ENCODE data around the gene WLS. TPM values are rescaled to one million over a fixed set of nuclear protein-coding genes. Genes with fewer than 3 reads are reported as not detected.

WLS gene
- total and polyA plus RNA-seq, 10 of the 15 experiments (the other 5 are each of a cell fraction or from before 2014, with no cell fraction given): 0.04 to 0.36 TPM; not detected in 8

DNA sequence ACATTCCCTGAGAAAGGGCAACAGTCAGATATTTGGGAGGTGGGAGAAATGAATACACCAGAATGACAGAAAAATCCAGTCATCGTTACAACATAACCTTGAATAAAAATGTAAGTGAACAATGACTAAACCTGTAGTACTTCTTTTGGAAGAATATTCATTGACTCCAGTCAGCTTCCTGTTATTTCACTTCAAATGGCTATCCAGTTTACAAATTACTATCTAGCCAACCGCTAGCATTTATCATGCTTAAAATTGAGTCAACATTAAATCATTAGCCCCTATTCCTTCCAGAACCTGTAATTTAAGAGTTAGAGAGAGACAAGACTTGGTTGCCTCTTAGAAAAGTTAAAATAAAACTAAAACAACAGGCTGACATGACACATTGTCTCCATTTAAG, 33.6 kb downstream of the WLS start:
- WGBS (ENCODE audit: insufficient coverage, insufficient replicate concordance, low lambda C conversion rate, missing lambda C conversion rate): 25% methylated on average over 2 of the region's 2 CpGs
- H3K4me1 ChIP-seq (ENCODE audit: control insufficient read depth, insufficient read depth, low read length): no peaks in the 10 kb centered on the region
- no peak overlapping the region for H3K4me2 ChIP-seq (ENCODE audit: control insufficient read depth, insufficient read depth)
- ATAC-seq (no peak), FAIRE-seq (no peak), DNase-seq (ENCODE audit: low read depth, low spot score) (no peak)
- H3K27me3 ChIP-seq (replicated peaks in 1 of 2; ENCODE audit: control insufficient read depth in 2 of 2, insufficient read depth in 2 of 2, low read length in 1 of 2): no peaks in the 10 kb centered on the region; a peak in 1 of 4 replicates
- no peak overlapping the region for H3K27ac ChIP-seq (ENCODE audit: control insufficient read depth, insufficient read depth)
- ChIA-PET SMC1A (ENCODE audit: uncharacterized antibody, unreplicated experiment) (interaction anchor here (1.7 kb wide), 1 partner anchor 78 kb away, joined by 6 read pairs; no protein-coding TSS in a partner anchor), CTCF (no interaction called here), POLR2A (no interaction called here), RAD21 (ENCODE audit: unreplicated experiment) (interaction anchor here (1.3 kb wide), 1 partner anchor 79 kb away, joined by 3 read pairs; no protein-coding TSS in a partner anchor)
- intact Hi-C loops (cut with micrococcal nuclease; ENCODE audit: unreplicated experiment): no loop called here
- no TSS peak for BruUV-seq (replicated peaks)
- H4K20me1 ChIP-seq (ENCODE audit: control insufficient read depth, insufficient read depth): no peaks in the 10 kb centered on the region
- H2AFZ ChIP-seq (ENCODE audit: control insufficient read depth, low read depth, low read length): no peak overlapping the region
- TF ChIP-seq EGR1 (IDR thresholded peaks at IDR 0.05; ENCODE audit: borderline replicate concordance in 1 of 2, low read depth in 2 of 2, low read length in 2 of 2) (no peak), STAT1 (conservative IDR thresholded peaks at IDR 0.05) (no peak)
- H3K9me3 ChIP-seq (replicated peaks; ENCODE audit: control insufficient read depth, insufficient read depth, low read length): no peaks in the 10 kb centered on the region
- H3K9ac ChIP-seq (ENCODE audit: control insufficient read depth, insufficient read depth, low read length): no peak overlapping the region
- no peaks in the 10 kb centered on the region for H3K79me2 ChIP-seq (ENCODE audit: control insufficient read depth, insufficient read depth, low read length)
- in situ Hi-C loops (cut with MboI): no loop called here
- no peaks in the 10 kb centered on the region for H3K36me3 ChIP-seq (ENCODE audit: control insufficient read depth in 2 of 2, insufficient read depth in 2 of 2, low read length in 1 of 2)
- no peak overlapping the region for H3K4me3 ChIP-seq

DNA sequence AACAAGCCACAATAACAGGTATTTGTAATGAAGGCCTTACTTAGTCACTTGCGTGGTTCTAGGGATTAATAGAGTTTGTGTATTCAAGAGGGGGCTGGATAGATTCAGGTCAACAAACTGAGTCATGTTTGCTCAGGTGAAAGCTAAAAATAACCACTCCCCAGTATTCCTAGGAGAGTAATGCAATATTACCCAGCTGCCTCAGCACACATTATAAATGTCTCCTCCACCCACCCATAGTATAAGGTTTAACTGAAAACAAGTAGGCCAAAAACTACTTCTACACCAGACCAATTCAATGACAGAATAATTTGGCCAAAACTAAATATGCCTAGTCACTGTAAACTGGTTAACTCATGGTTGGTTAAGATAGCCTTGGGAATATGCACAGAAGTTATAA, 34.4 kb downstream of the WLS start:
- Histone ChIP-seq H3K27ac (ENCODE audit: control insufficient read depth, insufficient read depth) (no peak overlapping the region), H3K27me3 (replicated peaks in 1 of 2; ENCODE audit: control insufficient read depth in 2 of 2, insufficient read depth in 2 of 2, low read length in 1 of 2) (no peaks in the 10 kb centered on the region; a peak in 1 of 4 replicates), H3K79me2 (ENCODE audit: control insufficient read depth, insufficient read depth, low read length) (no peaks in the 10 kb centered on the region), H3K4me3 (no peak overlapping the region), H4K20me1 (ENCODE audit: control insufficient read depth, insufficient read depth) (no peaks in the 10 kb centered on the region), H3K4me2 (ENCODE audit: control insufficient read depth, insufficient read depth) (no peak overlapping the region), H3K9me3 (replicated peaks; ENCODE audit: control insufficient read depth, insufficient read depth, low read length) (no peaks in the 10 kb centered on the region), H3K4me1 (ENCODE audit: control insufficient read depth, insufficient read depth, low read length) (no peaks in the 10 kb centered on the region), H2AFZ (ENCODE audit: control insufficient read depth, low read depth, low read length) (no peak overlapping the region), H3K36me3 (ENCODE audit: control insufficient read depth in 2 of 2, insufficient read depth in 2 of 2, low read length in 1 of 2) (no peaks in the 10 kb centered on the region), H3K9ac (ENCODE audit: control insufficient read depth, insufficient read depth, low read length) (no peak overlapping the region)
- BruUV-seq (replicated peaks): no TSS peak
- FAIRE-seq (no peak), DNase-seq (ENCODE audit: low read depth, low spot score) (no peak), ATAC-seq (no peak)
- 50% methylated on average over 1 of the region's 1 CpG for WGBS (ENCODE audit: insufficient coverage, insufficient replicate concordance, low lambda C conversion rate, missing lambda C conversion rate)
- ChIA-PET CTCF (interaction anchor here (1.1 kb wide), 2 partner anchors 77 to 145 kb away, joined by 4 to 6 read pairs; no protein-coding TSS in a partner anchor), POLR2A (no interaction called here), SMC1A (ENCODE audit: uncharacterized antibody, unreplicated experiment) (interaction anchor here (0.8 to 1.7 kb wide), 3 partner anchors 11 to 1479 kb away, joined by 3 to 6 read pairs (median 4); no protein-coding TSS in a partner anchor), RAD21 (ENCODE audit: unreplicated experiment) (interaction anchor here (1.3 kb wide), 1 partner anchor 78 kb away, joined by 3 read pairs; no protein-coding TSS in a partner anchor)
- intact Hi-C loops (cut with micrococcal nuclease; ENCODE audit: unreplicated experiment) (no loop called here), in situ Hi-C loops (cut with MboI) (no loop called here)
- no peak for TF ChIP-seq STAT3 (IDR thresholded peaks at IDR 0.05; ENCODE audit: low read depth, low read length)
- no peak for TF ChIP-seq SUZ12 (IDR thresholded peaks at IDR 0.05; ENCODE audit: unreplicated experiment)
- no peak for TF ChIP-seq SIN3A (IDR thresholded peaks at IDR 0.05; ENCODE audit: low read depth, low read length)
- TF ChIP-seq, protein P1, sequence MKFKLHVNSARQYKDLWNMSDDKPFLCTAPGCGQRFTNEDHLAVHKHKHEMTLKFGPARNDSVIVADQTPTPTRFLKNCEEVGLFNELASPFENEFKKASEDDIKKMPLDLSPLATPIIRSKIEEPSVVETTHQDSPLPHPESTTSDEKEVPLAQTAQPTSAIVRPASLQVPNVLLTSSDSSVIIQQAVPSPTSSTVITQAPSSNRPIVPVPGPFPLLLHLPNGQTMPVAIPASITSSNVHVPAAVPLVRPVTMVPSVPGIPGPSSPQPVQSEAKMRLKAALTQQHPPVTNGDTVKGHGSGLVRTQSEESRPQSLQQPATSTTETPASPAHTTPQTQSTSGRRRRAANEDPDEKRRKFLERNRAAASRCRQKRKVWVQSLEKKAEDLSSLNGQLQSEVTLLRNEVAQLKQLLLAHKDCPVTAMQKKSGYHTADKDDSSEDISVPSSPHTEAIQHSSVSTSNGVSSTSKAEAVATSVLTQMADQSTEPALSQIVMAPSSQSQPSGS (IDR thresholded peaks at IDR 0.05; ENCODE audit: low read length): no peak
- no peak for TF ChIP-seq BMI1 (IDR thresholded peaks at IDR 0.05; ENCODE audit: borderline replicate concordance)
- TF ChIP-seq, protein P2, sequence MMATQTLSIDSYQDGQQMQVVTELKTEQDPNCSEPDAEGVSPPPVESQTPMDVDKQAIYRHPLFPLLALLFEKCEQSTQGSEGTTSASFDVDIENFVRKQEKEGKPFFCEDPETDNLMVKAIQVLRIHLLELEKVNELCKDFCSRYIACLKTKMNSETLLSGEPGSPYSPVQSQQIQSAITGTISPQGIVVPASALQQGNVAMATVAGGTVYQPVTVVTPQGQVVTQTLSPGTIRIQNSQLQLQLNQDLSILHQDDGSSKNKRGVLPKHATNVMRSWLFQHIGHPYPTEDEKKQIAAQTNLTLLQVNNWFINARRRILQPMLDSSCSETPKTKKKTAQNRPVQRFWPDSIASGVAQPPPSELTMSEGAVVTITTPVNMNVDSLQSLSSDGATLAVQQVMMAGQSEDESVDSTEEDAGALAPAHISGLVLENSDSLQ (IDR thresholded peaks at IDR 0.05): no peak
- no peak for TF ChIP-seq ZSCAN29 (IDR thresholded peaks at IDR 0.05)
- TF ChIP-seq, protein P3, sequence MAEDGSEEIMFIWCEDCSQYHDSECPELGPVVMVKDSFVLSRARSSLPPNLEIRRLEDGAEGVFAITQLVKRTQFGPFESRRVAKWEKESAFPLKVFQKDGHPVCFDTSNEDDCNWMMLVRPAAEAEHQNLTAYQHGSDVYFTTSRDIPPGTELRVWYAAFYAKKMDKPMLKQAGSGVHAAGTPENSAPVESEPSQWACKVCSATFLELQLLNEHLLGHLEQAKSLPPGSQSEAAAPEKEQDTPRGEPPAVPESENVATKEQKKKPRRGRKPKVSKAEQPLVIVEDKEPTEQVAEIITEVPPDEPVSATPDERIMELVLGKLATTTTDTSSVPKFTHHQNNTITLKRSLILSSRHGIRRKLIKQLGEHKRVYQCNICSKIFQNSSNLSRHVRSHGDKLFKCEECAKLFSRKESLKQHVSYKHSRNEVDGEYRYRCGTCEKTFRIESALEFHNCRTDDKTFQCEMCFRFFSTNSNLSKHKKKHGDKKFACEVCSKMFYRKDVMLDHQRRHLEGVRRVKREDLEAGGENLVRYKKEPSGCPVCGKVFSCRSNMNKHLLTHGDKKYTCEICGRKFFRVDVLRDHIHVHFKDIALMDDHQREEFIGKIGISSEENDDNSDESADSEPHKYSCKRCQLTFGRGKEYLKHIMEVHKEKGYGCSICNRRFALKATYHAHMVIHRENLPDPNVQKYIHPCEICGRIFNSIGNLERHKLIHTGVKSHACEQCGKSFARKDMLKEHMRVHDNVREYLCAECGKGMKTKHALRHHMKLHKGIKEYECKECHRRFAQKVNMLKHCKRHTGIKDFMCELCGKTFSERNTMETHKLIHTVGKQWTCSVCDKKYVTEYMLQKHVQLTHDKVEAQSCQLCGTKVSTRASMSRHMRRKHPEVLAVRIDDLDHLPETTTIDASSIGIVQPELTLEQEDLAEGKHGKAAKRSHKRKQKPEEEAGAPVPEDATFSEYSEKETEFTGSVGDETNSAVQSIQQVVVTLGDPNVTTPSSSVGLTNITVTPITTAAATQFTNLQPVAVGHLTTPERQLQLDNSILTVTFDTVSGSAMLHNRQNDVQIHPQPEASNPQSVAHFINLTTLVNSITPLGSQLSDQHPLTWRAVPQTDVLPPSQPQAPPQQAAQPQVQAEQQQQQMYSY (CRISPR knock-in tag; IDR thresholded peaks at IDR 0.05): no peak
- no peak for TF ChIP-seq JUND (IDR thresholded peaks at IDR 0.05; ENCODE audit: low read depth, low read length)

All from GM12878 (cell line).